Measurements from ENCODE around the gene SBNO1.

The SBNO1 gene

GRCh38 chr12:123283461-123283860, 81.2 kb downstream of the SBNO1 start:
- Mint-ChIP-seq H3K27ac (no peak overlapping the region), H3K9me3 (no peaks in the 10 kb centered on the region), H3K27me3 (no peaks in the 10 kb centered on the region), H3K4me3 (no peak overlapping the region), H3K36me3 (no peaks in the 10 kb centered on the region), H3K4me1 (peaks cover 2 to 5% of the 10 kb centered on the region in 2 donors)
- DNase-seq, result no peak
- no peak for ATAC-seq (replicated peaks)

GRCh38 chr12:123282111-123282510, 82.5 kb downstream of the SBNO1 start:
- H3K9me3 Mint-ChIP-seq, result no peaks in the 10 kb centered on the region
- no peaks in the 10 kb centered on the region for H3K27me3 Mint-ChIP-seq
- no peak for ATAC-seq (replicated peaks)
- peaks cover 6 to 11% of the 10 kb centered on the region in 2 donors for H3K4me1 Mint-ChIP-seq
- H3K27ac Mint-ChIP-seq, result no peak overlapping the region
- no peaks in the 10 kb centered on the region for H3K36me3 Mint-ChIP-seq
- no peak overlapping the region for H3K4me3 Mint-ChIP-seq
- DNase-seq, result no peak

DNA sequence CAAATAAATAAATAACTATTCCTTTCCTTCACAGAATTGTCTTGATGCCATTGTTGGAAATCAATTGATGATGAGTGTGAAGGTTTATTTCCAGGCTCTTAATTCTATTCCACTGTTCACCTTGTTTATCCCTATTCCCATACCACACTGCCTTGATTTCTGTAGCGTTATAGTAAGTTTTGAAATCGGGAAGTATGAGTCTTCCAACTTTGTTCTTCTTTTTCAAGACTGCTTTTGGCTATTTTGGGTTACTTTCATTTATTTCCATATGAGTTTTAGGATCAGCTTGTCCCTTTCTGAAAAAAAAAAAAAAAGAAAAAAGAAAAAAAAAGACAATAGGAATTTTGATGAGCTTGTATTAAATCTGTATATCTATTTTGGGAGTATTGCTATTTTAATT, 83.7 kb downstream of the SBNO1 start:
- H3K4me3 Mint-ChIP-seq, result no peak overlapping the region
- no peaks in the 10 kb centered on the region for H3K27me3 Mint-ChIP-seq
- no peak for DNase-seq
- H3K36me3 Mint-ChIP-seq, result no peaks in the 10 kb centered on the region
- no peak overlapping the region for H3K27ac Mint-ChIP-seq
- H3K4me1 Mint-ChIP-seq, result peaks cover 6 to 11% of the 10 kb centered on the region in 2 donors
- ATAC-seq (replicated peaks), result no peak
- no peaks in the 10 kb centered on the region for H3K9me3 Mint-ChIP-seq

GRCh38 chr12:123278101-123278627, 86.5 kb downstream of the SBNO1 start:
- ATAC-seq (replicated peaks) (peak; percentile 97), DNase-seq (peak; percentile 48)
- Mint-ChIP-seq H3K4me3 (peak overlapping the region; percentile 68 to 78), H3K27ac (peak overlapping the region; percentile 98), H3K4me1 (peaks cover 6 to 11% of the 10 kb centered on the region in 2 donors), H3K27me3 (no peaks in the 10 kb centered on the region), H3K36me3 (no peaks in the 10 kb centered on the region), H3K9me3 (no peaks in the 10 kb centered on the region)

GRCh38 chr12:123273166-123273565, 91.5 kb downstream of the SBNO1 start:
- Mint-ChIP-seq H3K36me3 (peaks cover 0 to 3% of the 10 kb centered on the region in 2 donors), H3K4me3 (peak overlapping the region in 1 of 2 donors; percentile 9), H3K27me3 (no peaks in the 10 kb centered on the region), H3K9me3 (no peaks in the 10 kb centered on the region), H3K27ac (no peak overlapping the region), H3K4me1 (peaks cover 18 to 28% of the 10 kb centered on the region in 2 donors)
- DNase-seq (no peak), ATAC-seq (replicated peaks) (no peak)

GRCh38 chr12:123271001-123271668, 93.5 kb downstream of the SBNO1 start:
- DNase-seq (peak; percentile 55), ATAC-seq (replicated peaks) (peak; percentile 70 to 75)
- H3K4me1 Mint-ChIP-seq, result peaks cover 20 to 38% of the 10 kb centered on the region in 2 donors
- H3K27me3 Mint-ChIP-seq, result no peaks in the 10 kb centered on the region
- no peak overlapping the region for H3K27ac Mint-ChIP-seq
- H3K36me3 Mint-ChIP-seq, result peaks cover 0 to 10% of the 10 kb centered on the region in 2 donors
- no peak overlapping the region for H3K4me3 Mint-ChIP-seq
- H3K9me3 Mint-ChIP-seq, result no peaks in the 10 kb centered on the region

GRCh38 chr12:123270214-123271000, 94.2 kb downstream of the SBNO1 start:
- ATAC-seq (replicated peaks) (peak; percentile 12 to 13), DNase-seq (no peak)
- Mint-ChIP-seq H3K4me1 (peaks cover 20 to 43% of the 10 kb centered on the region in 2 donors), H3K4me3 (peak overlapping the region; percentile 83 to 86), H3K27me3 (no peaks in the 10 kb centered on the region), H3K36me3 (peaks cover 2 to 16% of the 10 kb centered on the region in 2 donors), H3K9me3 (no peaks in the 10 kb centered on the region), H3K27ac (peak overlapping the region; percentile 82)

- ATAC-seq (replicated peaks), result peak; percentile 15 to 16
- Mint-ChIP-seq H3K27me3 (no peaks in the 10 kb centered on the region), H3K9me3 (no peaks in the 10 kb centered on the region)
Measured at GRCh38 chr12:123269896-123270213, 94.8 kb downstream of the SBNO1 start.

DNA sequence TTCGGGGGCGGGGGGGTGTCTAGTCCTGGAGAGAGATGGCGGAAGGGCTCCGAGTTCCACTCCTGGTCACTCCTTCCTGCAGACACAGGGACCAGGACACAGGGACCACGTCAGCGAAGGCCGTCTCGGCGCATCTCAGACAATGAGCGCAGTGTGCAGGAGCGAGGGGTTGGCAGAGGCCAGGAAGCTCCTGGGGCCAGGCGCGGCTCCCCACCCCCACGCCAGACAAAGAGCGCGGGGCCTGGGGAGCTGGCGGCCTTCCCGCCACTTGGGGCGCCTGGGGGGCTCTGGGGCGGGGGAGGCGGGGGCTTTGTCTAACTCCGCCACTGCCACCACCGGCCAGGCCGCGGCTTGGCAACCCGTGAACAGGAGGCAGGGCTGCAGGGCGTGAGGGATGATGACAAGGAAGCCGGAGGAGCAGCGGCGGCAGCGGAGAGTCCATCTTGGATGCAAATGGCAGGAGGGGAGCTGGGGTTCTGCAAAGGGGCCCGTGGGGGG, 95.2 kb downstream of the SBNO1 start:
- H3K27ac Mint-ChIP-seq, result peak overlapping the region; percentile 82
- no peaks in the 10 kb centered on the region for H3K27me3 Mint-ChIP-seq
- DNase-seq, result no peak
- H3K4me1 Mint-ChIP-seq, result peaks cover 22 to 52% of the 10 kb centered on the region in 2 donors
- peaks cover 10 to 19% of the 10 kb centered on the region in 2 donors for H3K36me3 Mint-ChIP-seq
- H3K4me3 Mint-ChIP-seq, result peak overlapping the region; percentile 83 to 86
- peak; percentile 40 to 41 for ATAC-seq (replicated peaks)
- no peaks in the 10 kb centered on the region for H3K9me3 Mint-ChIP-seq

More at GRCh38 chr12:123269896-123270213, 94.8 kb downstream of the SBNO1 start:
- Mint-ChIP-seq H3K4me1 (peaks cover 20 to 48% of the 10 kb centered on the region in 2 donors), H3K27ac (peak overlapping the region; percentile 82), H3K36me3 (peaks cover 6 to 16% of the 10 kb centered on the region in 2 donors), H3K4me3 (peak overlapping the region; percentile 83 to 86)
- no peak for DNase-seq

- Mint-ChIP-seq H3K27ac (no peak overlapping the region), H3K9me3 (no peaks in the 10 kb centered on the region), H3K4me1 (peaks cover 23 to 54% of the 10 kb centered on the region in 2 donors), H3K4me3 (peak overlapping the region; percentile 83 to 86), H3K36me3 (peaks cover 12 to 20% of the 10 kb centered on the region in 2 donors), H3K27me3 (no peaks in the 10 kb centered on the region)
- ATAC-seq (replicated peaks), result no peak
- no peak for DNase-seq
Measured at GRCh38 chr12:123268850-123269249, 95.8 kb downstream of the SBNO1 start.

GRCh38 chr12:123267991-123268843, 96.4 kb downstream of the SBNO1 start:
- peaks cover 15 to 26% of the 10 kb centered on the region in 2 donors for H3K36me3 Mint-ChIP-seq
- ATAC-seq (replicated peaks) (peak in 1 of 2 donors; percentile 10), DNase-seq (no peak)
- H3K4me1 Mint-ChIP-seq, result peaks cover 23 to 54% of the 10 kb centered on the region in 2 donors
- H3K4me3 Mint-ChIP-seq, result peak overlapping the region; percentile 47 to 69
- H3K9me3 Mint-ChIP-seq, result no peaks in the 10 kb centered on the region
- H3K27ac Mint-ChIP-seq, result peak overlapping the region; percentile 70
- H3K27me3 Mint-ChIP-seq, result no peaks in the 10 kb centered on the region

- H3K4me3 Mint-ChIP-seq, result no peak overlapping the region
- H3K27ac Mint-ChIP-seq, result no peak overlapping the region
- DNase-seq (no peak), ATAC-seq (replicated peaks) (no peak)
- H3K4me1 Mint-ChIP-seq, result peaks cover 23 to 54% of the 10 kb centered on the region in 2 donors
- H3K9me3 Mint-ChIP-seq, result no peaks in the 10 kb centered on the region
- H3K36me3 Mint-ChIP-seq, result peaks cover 15 to 28% of the 10 kb centered on the region in 2 donors
- no peaks in the 10 kb centered on the region for H3K27me3 Mint-ChIP-seq
Measured at GRCh38 chr12:123267335-123267920, 97.2 kb downstream of the SBNO1 start.

- Mint-ChIP-seq H3K4me1 (peaks cover 23 to 54% of the 10 kb centered on the region in 2 donors), H3K9me3 (no peaks in the 10 kb centered on the region), H3K27me3 (no peaks in the 10 kb centered on the region), H3K4me3 (no peak overlapping the region), H3K27ac (no peak overlapping the region), H3K36me3 (peaks cover 20 to 31% of the 10 kb centered on the region in 2 donors)
- DNase-seq (no peak), ATAC-seq (replicated peaks) (no peak)
Measured at GRCh38 chr12:123266679-123267277, 97.9 kb downstream of the SBNO1 start.

All from stimulated activated naive B cell treated with anti-CD40 and anti-IgM and Interleukin-4, amounts not matched to agents 10 μg/mL and 1 μg/mL and 100 μg/mL, for 72 hours (primary cell).